Measurements from ENCODE around the gene C19orf25. TPM values are rescaled to one million over a fixed set of nuclear protein-coding genes. Genes with fewer than 3 reads are reported as not detected.

C19orf25 gene
- total and polyA plus RNA-seq, 9 of the 15 experiments (the other 6 are each of a cell fraction or from before 2014, with no cell fraction given): 0.79 to 96.0 (median 36.1) TPM

DNA sequence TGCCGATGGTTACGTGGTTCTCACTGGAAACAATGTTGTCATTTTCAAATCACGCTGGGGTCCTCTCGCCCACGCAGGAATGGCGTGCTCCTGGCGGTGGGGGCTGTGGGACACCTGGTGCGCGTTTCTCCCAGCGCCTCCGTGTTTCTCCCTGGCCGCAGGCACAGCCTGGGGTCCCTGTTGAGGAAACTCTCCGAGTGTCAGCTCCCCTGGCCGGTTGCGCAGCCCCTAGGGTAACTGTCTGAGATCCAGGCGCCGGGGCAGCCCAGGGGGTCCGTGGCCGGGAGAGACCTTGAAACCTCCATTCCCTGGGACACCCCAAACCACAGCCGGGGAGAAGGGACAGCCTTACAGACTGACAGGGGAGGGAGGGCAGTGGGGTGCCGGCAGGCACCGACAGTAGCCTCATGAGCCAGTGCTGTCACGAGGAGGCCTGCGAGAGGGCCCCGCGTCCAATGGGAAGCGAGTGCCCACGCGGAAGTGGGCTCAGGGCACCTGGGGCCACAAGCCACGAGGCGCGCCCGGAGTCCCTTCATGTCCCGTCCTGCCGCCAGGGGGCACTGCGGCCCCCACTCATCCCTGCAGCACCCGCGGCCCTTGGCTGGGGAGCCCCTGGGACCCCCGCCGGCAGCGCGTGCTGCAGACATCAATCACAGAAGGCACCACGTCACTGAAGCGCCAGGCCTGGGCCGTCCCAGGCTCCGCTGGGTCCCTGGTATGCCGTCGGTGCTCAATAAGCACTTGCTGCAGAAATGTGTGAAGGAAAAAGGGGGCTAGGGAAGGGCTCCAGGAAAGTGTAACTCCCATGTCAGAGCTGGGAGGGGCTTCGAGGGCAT is 24.3 kb upstream of the C19orf25 start (continued):
- TF ChIP-seq GTF2E2 (tag; IDR thresholded peaks at IDR 0.05): 0 out of 2 replicates have a peak, but pooled peaks have one; percentile 29
- no peak for TF ChIP-seq ZNF77 (CRISPR knock-in tag; IDR thresholded peaks at IDR 0.05)
- peak; percentile 30 for TF ChIP-seq NEUROD1 (IDR thresholded peaks at IDR 0.05; ENCODE audit: borderline replicate concordance, low read depth, low read length, partially characterized antibody)
- peak; percentile 66; the same call in 1 of the 2 replicates for TF ChIP-seq ZKSCAN8 (CRISPR knock-in tag; IDR thresholded peaks at IDR 0.05)
- TF ChIP-seq MEIS2 (IDR thresholded peaks at IDR 0.05; ENCODE audit: partially characterized antibody): peak; percentile 73
- peak; percentile 61 for TF ChIP-seq BHLHE40 (IDR thresholded peaks at IDR 0.05; ENCODE audit: low read length)
- peak; percentile 98 for TF ChIP-seq L3MBTL2 (IDR thresholded peaks at IDR 0.05)
- TF ChIP-seq PPARD (CRISPR knock-in tag; IDR thresholded peaks at IDR 0.05): no peak
- peak; percentile 75; the same call in 1 of the 2 replicates for TF ChIP-seq KAT7 (CRISPR knock-in tag; IDR thresholded peaks at IDR 0.05; ENCODE audit: borderline replicate concordance)
- TF ChIP-seq, protein P1, sequence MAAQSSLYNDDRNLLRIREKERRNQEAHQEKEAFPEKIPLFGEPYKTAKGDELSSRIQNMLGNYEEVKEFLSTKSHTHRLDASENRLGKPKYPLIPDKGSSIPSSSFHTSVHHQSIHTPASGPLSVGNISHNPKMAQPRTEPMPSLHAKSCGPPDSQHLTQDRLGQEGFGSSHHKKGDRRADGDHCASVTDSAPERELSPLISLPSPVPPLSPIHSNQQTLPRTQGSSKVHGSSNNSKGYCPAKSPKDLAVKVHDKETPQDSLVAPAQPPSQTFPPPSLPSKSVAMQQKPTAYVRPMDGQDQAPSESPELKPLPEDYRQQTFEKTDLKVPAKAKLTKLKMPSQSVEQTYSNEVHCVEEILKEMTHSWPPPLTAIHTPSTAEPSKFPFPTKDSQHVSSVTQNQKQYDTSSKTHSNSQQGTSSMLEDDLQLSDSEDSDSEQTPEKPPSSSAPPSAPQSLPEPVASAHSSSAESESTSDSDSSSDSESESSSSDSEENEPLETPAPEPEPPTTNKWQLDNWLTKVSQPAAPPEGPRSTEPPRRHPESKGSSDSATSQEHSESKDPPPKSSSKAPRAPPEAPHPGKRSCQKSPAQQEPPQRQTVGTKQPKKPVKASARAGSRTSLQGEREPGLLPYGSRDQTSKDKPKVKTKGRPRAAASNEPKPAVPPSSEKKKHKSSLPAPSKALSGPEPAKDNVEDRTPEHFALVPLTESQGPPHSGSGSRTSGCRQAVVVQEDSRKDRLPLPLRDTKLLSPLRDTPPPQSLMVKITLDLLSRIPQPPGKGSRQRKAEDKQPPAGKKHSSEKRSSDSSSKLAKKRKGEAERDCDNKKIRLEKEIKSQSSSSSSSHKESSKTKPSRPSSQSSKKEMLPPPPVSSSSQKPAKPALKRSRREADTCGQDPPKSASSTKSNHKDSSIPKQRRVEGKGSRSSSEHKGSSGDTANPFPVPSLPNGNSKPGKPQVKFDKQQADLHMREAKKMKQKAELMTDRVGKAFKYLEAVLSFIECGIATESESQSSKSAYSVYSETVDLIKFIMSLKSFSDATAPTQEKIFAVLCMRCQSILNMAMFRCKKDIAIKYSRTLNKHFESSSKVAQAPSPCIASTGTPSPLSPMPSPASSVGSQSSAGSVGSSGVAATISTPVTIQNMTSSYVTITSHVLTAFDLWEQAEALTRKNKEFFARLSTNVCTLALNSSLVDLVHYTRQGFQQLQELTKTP (IDR thresholded peaks at IDR 0.05; ENCODE audit: low read depth in 1 of 2, partially characterized antibody in 2 of 2): no peak
- TF ChIP-seq, protein P2, sequence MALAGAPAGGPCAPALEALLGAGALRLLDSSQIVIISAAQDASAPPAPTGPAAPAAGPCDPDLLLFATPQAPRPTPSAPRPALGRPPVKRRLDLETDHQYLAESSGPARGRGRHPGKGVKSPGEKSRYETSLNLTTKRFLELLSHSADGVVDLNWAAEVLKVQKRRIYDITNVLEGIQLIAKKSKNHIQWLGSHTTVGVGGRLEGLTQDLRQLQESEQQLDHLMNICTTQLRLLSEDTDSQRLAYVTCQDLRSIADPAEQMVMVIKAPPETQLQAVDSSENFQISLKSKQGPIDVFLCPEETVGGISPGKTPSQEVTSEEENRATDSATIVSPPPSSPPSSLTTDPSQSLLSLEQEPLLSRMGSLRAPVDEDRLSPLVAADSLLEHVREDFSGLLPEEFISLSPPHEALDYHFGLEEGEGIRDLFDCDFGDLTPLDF (CRISPR knock-in tag; IDR thresholded peaks at IDR 0.05): peak; percentile 67; the same call in 1 of the 2 replicates
- TF ChIP-seq, protein P3, sequence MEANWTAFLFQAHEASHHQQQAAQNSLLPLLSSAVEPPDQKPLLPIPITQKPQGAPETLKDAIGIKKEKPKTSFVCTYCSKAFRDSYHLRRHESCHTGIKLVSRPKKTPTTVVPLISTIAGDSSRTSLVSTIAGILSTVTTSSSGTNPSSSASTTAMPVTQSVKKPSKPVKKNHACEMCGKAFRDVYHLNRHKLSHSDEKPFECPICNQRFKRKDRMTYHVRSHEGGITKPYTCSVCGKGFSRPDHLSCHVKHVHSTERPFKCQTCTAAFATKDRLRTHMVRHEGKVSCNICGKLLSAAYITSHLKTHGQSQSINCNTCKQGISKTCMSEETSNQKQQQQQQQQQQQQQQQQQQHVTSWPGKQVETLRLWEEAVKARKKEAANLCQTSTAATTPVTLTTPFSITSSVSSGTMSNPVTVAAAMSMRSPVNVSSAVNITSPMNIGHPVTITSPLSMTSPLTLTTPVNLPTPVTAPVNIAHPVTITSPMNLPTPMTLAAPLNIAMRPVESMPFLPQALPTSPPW (CRISPR knock-in tag; IDR thresholded peaks at IDR 0.05): peak; percentile 61
- peak; percentile 95 for TF ChIP-seq LCOR (CRISPR knock-in tag; IDR thresholded peaks at IDR 0.05)
- TF ChIP-seq, protein P4, sequence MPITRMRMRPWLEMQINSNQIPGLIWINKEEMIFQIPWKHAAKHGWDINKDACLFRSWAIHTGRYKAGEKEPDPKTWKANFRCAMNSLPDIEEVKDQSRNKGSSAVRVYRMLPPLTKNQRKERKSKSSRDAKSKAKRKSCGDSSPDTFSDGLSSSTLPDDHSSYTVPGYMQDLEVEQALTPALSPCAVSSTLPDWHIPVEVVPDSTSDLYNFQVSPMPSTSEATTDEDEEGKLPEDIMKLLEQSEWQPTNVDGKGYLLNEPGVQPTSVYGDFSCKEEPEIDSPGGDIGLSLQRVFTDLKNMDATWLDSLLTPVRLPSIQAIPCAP (CRISPR knock-in tag; IDR thresholded peaks at IDR 0.05; ENCODE audit: borderline replicate concordance): peak; percentile 79; the same call in 1 of the 2 replicates
- no peak for TF ChIP-seq CBFA2T3 (IDR thresholded peaks at IDR 0.05)
- 0 out of 2 replicates have a peak, but pooled peaks have one; percentile 12 for TF ChIP-seq TCF3 (CRISPR knock-in tag; IDR thresholded peaks at IDR 0.05)
- no peak for TF ChIP-seq ZNF75A (CRISPR knock-in tag; IDR thresholded peaks at IDR 0.05)

All from K562 (cell line).